ENCODE results near the gene PHF19. TPM values are rescaled to one million over a fixed set of nuclear protein-coding genes. Genes with fewer than 3 reads are reported as not detected.

PHF19 gene
- total RNA-seq, 1 donor from 2014 or later = 18.9 TPM

DNA sequence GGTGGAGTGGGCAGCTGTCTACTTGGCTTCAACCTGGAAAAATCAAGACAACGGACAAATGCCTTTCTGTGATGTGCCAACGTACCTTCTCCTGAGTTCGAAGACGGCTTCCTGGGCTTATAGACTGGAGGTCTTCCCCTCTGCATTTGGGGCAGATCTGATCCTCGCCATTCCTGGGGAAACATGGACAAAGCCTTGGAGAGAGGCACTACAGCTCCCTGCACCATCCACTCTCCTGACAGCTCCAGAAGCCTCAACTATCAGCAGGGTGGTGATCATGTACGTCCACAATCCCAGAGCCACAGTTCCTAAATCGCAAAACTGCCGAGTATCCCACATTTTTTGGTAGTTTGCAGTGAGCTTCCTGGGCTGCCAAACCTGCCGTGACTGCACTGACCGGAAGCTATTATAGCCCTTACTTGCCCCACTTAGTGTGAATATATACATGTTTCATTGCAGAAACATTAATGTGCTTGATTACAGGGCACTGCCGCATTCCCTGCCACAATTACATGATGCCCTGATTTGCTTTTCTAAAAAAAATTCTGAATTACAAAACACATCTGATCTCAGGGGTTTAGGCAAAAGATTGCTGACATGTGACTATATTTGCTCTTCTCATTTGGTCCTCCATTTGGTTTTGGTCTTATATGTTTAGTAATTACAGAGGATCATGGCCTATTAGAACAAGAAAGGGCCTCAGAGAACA, 46.8 kb upstream of the PHF19 start:
- Mint-ChIP-seq H3K27me3 (ENCODE audit: unreplicated experiment) (peaks cover 9% of the 10 kb centered on the region), H3K4me1 (ENCODE audit: low read depth, unreplicated experiment) (peaks cover 16% of the 10 kb centered on the region), H3K9me3 (ENCODE audit: unreplicated experiment) (no peaks in the 10 kb centered on the region), H3K4me3 (ENCODE audit: unreplicated experiment) (no peak overlapping the region), H3K27ac (ENCODE audit: unreplicated experiment) (no peak overlapping the region), H3K36me3 (ENCODE audit: unreplicated experiment) (no peaks in the 10 kb centered on the region)
- TF ChIP-seq, protein P1, sequence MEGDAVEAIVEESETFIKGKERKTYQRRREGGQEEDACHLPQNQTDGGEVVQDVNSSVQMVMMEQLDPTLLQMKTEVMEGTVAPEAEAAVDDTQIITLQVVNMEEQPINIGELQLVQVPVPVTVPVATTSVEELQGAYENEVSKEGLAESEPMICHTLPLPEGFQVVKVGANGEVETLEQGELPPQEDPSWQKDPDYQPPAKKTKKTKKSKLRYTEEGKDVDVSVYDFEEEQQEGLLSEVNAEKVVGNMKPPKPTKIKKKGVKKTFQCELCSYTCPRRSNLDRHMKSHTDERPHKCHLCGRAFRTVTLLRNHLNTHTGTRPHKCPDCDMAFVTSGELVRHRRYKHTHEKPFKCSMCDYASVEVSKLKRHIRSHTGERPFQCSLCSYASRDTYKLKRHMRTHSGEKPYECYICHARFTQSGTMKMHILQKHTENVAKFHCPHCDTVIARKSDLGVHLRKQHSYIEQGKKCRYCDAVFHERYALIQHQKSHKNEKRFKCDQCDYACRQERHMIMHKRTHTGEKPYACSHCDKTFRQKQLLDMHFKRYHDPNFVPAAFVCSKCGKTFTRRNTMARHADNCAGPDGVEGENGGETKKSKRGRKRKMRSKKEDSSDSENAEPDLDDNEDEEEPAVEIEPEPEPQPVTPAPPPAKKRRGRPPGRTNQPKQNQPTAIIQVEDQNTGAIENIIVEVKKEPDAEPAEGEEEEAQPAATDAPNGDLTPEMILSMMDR (IDR thresholded peaks at IDR 0.05; ENCODE audit: partially characterized antibody, unreplicated experiment) = no peak
- DNase-seq = no peak

DNA sequence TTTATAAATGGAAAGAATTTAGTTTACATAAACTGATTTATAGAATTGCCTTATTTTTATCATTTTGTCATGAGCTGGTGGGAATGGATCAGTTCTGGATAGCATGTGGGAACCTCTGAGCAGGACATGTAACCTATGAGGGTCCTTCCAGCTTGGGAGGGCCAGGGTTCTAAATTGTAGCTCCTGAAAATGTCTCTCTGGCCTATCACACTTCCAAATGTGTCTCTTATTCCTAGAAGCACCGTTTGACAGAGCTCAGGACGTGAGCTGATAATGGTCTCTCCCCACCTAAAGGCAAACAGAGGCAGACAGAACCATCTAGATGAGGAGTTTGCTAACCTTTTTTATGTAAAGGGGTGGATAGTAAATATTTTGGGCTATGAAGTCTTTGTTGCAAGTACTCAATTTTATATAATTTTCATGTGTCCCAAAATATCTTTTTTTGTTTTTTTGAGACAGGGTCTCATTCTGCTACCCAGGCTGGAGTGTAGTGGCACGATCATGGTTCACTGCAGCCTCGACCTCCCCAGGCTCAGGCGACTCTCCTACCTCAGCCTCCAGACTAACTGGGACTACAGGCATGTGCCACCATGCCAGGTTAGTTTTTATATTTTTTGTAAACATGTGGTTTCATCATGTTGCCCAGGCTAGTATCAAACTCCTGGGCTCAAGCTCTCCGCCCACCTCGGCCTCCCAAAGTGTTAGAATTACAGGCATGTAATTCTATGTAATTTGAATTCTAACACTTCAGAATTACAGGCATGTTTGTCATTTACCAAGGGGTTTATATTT, 45.6 kb upstream of the PHF19 start:
- H3K36me3 Mint-ChIP-seq (ENCODE audit: unreplicated experiment) = no peaks in the 10 kb centered on the region
- H3K9me3 Mint-ChIP-seq (ENCODE audit: unreplicated experiment) = peaks cover under 1% of the 10 kb centered on the region
- TF ChIP-seq, protein P1 (IDR thresholded peaks at IDR 0.05; ENCODE audit: partially characterized antibody, unreplicated experiment) = no peak
- peaks cover 16% of the 10 kb centered on the region for H3K4me1 Mint-ChIP-seq (ENCODE audit: low read depth, unreplicated experiment)
- no peak for DNase-seq
- H3K27ac Mint-ChIP-seq (ENCODE audit: unreplicated experiment) = no peak overlapping the region
- peaks cover 6% of the 10 kb centered on the region for H3K27me3 Mint-ChIP-seq (ENCODE audit: unreplicated experiment)
- no peak overlapping the region for H3K4me3 Mint-ChIP-seq (ENCODE audit: unreplicated experiment)

DNA sequence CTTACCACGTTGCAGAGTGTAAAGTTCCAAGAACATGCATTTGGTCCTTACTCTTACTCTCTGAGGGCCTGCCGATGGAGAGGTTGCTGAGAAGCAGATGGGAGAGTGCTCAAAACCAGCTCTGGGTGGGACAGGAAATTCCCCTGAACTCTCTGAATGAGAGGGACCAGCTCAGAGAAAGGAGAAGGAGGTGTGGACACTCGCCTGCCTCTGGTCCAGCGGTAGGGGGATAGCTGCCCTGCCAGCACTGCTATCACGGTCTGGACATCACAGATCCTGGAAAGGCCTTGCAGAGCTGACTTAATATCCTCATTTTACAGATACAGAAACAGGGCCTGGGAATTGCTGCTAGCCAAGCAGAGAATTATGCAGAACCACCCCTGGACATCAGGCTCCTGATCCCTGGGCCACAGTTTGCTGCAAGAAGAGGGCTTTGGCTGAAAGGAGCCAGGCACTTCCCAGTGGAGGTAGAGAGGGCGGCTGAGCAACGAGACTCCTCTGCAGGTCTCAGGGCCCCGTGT, 44.7 kb upstream of the PHF19 start:
- Mint-ChIP-seq H3K36me3 (ENCODE audit: unreplicated experiment) (no peaks in the 10 kb centered on the region), H3K4me1 (ENCODE audit: low read depth, unreplicated experiment) (peaks cover 16% of the 10 kb centered on the region), H3K4me3 (ENCODE audit: unreplicated experiment) (no peak overlapping the region), H3K9me3 (ENCODE audit: unreplicated experiment) (peaks cover 1% of the 10 kb centered on the region), H3K27ac (ENCODE audit: unreplicated experiment) (no peak overlapping the region), H3K27me3 (ENCODE audit: unreplicated experiment) (peaks cover 2% of the 10 kb centered on the region)
- TF ChIP-seq, protein P1 (IDR thresholded peaks at IDR 0.05; ENCODE audit: partially characterized antibody, unreplicated experiment) = no peak
- DNase-seq = no peak

DNA sequence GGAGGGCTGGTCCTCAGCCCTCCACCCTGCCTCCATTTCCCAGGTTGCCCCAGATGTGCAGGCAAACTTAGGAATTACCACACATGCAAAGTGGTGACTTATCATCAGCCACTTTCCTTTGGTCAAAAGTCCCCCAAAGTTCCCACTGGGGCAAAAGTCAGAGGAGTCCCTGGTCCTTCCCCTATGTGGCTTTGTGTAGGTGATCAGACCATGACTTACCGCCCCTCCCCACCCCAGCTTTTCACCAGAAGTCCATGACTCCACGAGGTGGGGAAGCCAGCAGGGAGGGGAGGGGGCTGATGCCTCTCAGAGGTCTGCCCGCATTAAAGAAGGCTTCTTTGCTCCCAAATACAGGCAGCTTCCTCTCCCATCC, 43.8 kb upstream of the PHF19 start:
- H3K9me3 Mint-ChIP-seq (ENCODE audit: unreplicated experiment) = peaks cover 1% of the 10 kb centered on the region
- peaks cover 16% of the 10 kb centered on the region for H3K4me1 Mint-ChIP-seq (ENCODE audit: low read depth, unreplicated experiment)
- no peak for DNase-seq
- H3K36me3 Mint-ChIP-seq (ENCODE audit: unreplicated experiment) = no peaks in the 10 kb centered on the region
- TF ChIP-seq, protein P1 (IDR thresholded peaks at IDR 0.05; ENCODE audit: partially characterized antibody, unreplicated experiment) = no peak
- no peaks in the 10 kb centered on the region for H3K27me3 Mint-ChIP-seq (ENCODE audit: unreplicated experiment)
- no peak overlapping the region for H3K27ac Mint-ChIP-seq (ENCODE audit: unreplicated experiment)
- H3K4me3 Mint-ChIP-seq (ENCODE audit: unreplicated experiment) = no peak overlapping the region
